KOPT-K1 (cell line): ENCODE results near the gene PCDHGB2.
"Not testable (repeated sequence)": the region's sequence is repeated elsewhere in the genome, so short reads cannot be mapped to it uniquely, and the experiment has no call there.

Experiments used
- H3K27ac ChIP-seq: fragments of 200-600 bp; sonication (generic); 2 replicates; pipeline ENCODE4 v1.5.1; 2016; ENCODE audit warnings: antibody characterized with exemption, mild to moderate bottlenecking, low read depth, low read length; ENCODE audit not compliant: poor library complexity, severe bottlenecking
- H3K36me3 ChIP-seq: fragments of 200-600 bp; sonication (generic); 2 replicates; pipeline ENCODE4 v1.5.1; 2017; ENCODE audit warnings: antibody characterized with exemption, mild to moderate bottlenecking, low read length, moderate library complexity; ENCODE audit not compliant: insufficient read depth
- H3K9me3 ChIP-seq: fragments of 200-600 bp; sonication (generic); 2 replicates; pipeline ENCODE4 v1.5.1; 2017; ENCODE audit warnings: antibody characterized with exemption, low read length, mild to moderate bottlenecking; ENCODE audit not compliant: insufficient read depth, poor library complexity, severe bottlenecking

The PCDHGB2 gene

DNA sequence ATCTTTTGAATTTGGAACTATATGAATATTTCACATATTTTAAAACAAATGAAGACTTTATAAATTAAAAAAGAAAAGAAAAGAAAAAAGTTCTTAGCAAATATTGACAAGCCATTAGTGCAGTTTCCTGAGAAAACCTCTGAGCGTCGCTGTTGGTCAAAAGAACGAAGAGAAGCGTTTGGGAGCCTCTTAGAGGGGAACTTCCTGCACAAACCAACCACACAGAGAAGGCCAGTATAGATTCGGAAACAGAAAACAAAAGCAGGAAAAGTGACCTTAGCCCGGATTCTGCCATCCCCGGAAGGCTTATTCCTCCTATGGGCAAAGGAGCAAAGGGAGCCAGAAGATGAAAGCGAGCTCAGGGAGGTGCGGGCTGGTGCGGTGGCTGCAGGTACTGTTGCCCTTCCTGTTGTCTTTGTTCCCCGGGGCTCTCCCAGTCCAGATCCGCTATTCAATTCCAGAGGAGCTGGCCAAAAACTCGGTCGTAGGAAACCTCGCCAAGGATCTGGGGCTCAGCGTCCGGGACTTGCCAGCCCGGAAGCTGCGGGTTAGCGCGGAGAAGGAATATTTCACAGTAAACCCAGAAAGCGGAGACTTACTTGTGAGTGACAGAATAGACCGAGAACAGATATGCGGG, at the start of gene PCDHGB2:
TSS of gene PCDHGB2 (plus strand) at position 205 of the 637 bp plus-strand sequence. CDS start at position 347, 142 bp downstream.
- no peak within 1 kb of the TSS for H3K27ac ChIP-seq
- H3K36me3 ChIP-seq, result no peaks in the 10 kb centered on the region
- peaks cover 31% of the 10 kb centered on the region for H3K9me3 ChIP-seq

DNA sequence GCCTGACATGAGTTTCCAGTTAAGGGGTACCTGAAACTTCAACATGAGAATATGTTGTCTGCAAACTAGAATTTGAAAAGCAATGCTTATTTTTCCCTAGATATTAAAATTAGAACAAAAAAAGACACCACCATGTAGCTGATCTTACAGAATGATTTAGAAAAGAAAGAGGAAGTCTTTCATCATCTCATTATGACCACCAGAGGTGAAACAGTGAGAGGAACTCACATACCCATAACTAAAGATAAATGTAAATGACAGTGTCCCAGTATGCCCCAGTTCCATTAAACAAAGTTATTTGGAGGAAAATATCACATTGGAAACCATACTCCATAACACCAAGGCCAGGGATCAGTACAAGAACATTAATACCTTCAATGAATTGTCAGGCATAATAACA, 46.1 kb upstream of the PCDHGB2 start:
- Histone ChIP-seq H3K36me3 (peaks cover 57% of the 10 kb centered on the region), H3K9me3 (peaks cover 87% of the 10 kb centered on the region), H3K27ac (no peak overlapping the region)

DNA sequence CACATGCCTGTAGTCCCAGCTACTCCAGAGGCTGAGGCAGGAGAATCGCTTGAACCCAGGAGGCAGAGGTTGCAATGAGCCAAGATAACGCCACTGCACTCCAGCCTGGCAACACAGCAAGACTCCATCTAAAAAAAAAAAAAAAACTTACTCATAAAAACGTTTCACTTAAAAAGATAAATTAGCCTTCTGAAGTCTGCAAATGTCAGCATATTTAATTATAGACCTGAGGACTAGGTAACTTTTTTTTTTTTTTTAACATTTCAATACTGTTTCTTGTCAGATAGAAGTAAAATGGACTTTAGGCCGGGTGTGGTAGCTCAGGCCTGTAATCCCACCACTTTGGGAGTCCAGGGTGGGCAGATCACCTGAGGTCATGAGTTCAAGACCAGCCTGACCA, 42.8 kb upstream of the PCDHGB2 start:
- Histone ChIP-seq H3K36me3 (peaks cover 64% of the 10 kb centered on the region), H3K9me3 (peaks cover 94% of the 10 kb centered on the region)
- H3K27ac ChIP-seq, result not testable (repeated sequence)

DNA sequence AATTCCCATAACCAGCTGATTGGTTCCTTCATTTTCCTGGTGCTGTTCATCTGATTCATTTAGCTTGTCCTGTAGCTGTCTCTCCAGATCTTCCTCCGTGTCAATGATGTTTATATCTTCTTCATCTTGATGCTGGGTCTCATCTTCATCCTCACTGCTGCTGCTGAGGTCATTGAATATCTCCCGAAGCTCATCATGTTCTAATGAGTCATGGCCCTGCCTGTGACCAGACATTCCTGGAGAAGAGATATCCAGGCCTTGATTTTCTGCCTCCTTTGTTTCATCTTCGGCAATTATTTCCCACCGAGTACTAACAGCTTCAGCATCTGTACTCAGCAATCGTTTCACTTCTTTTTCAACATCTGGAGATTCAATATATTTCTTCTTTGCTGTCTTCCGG, 40.6 kb upstream of the PCDHGB2 start:
- Histone ChIP-seq H3K36me3 (peaks cover 54% of the 10 kb centered on the region), H3K9me3 (peaks cover 80% of the 10 kb centered on the region), H3K27ac (no peak overlapping the region)

- peaks cover 51% of the 10 kb centered on the region for H3K36me3 ChIP-seq
- peak overlapping the region; percentile 89 for H3K27ac ChIP-seq
Measured at GRCh38 chr5:141319699-141320098, 40.1 kb upstream of the PCDHGB2 start.

DNA sequence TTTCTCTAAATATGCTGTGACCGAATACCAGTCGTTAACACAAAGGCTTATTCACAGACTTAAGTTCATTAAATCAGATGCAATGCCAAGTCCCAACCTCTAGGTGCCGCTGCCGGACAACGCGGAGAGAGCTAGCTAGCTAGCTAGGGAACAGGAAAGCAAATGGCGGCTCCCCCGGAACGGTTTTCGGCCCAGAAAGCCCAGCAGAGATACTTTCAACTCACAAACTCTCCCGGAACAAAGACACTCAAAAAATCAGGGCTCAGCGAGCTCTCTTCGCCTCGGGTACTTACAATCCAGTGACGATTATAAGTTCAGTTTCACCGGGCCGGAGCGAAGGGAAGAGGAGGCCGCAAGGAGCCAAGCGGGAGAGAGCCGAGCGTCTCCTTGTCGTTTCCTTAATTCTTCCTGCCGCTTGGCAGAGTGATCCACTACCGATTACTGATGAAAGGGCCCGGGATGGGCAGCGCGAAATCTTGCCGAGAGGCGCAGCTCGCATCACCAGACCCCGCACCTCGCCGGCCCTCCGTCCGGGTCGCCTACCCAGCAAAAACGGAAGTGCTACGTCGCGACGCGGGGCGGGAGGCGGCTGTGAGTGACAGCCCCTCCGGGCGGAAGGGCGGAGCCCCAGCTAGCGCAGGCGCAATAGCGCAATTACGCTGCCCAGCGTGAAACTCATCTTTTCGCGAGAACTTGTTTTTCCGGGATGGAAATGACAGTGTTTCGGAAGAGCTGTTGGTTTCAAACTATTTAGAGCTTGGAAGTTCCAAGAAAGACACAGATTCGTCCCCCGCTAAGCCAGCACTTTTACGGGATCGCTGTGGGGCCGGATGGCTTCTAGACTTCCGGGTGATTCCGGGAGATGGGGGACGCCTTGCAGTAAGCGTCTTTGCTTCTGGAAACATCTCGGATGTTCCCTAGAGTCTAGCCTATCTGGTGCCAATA, 39.3 kb upstream of the PCDHGB2 start, which contains the start of gene TAF7:
TSS of gene TAF7 (minus strand) at position 560 of the 945 bp plus-strand sequence. CDS start 740 bp downstream, outside the sequence.
- H3K36me3 ChIP-seq, result peaks cover 43% of the 10 kb centered on the region
- H3K27ac ChIP-seq, result peak within 1 kb of the TSS; percentile 89
- peaks cover 67% of the 10 kb centered on the region for H3K9me3 ChIP-seq

More at GRCh38 chr5:141319699-141320098, 40.1 kb upstream of the PCDHGB2 start:
- H3K9me3 ChIP-seq, result peaks cover 75% of the 10 kb centered on the region

GRCh38 chr5:141322261-141322660, 37.5 kb upstream of the PCDHGB2 start:
- peaks cover 25% of the 10 kb centered on the region for H3K36me3 ChIP-seq
- H3K9me3 ChIP-seq, result peaks cover 49% of the 10 kb centered on the region
- no peak overlapping the region for H3K27ac ChIP-seq

DNA sequence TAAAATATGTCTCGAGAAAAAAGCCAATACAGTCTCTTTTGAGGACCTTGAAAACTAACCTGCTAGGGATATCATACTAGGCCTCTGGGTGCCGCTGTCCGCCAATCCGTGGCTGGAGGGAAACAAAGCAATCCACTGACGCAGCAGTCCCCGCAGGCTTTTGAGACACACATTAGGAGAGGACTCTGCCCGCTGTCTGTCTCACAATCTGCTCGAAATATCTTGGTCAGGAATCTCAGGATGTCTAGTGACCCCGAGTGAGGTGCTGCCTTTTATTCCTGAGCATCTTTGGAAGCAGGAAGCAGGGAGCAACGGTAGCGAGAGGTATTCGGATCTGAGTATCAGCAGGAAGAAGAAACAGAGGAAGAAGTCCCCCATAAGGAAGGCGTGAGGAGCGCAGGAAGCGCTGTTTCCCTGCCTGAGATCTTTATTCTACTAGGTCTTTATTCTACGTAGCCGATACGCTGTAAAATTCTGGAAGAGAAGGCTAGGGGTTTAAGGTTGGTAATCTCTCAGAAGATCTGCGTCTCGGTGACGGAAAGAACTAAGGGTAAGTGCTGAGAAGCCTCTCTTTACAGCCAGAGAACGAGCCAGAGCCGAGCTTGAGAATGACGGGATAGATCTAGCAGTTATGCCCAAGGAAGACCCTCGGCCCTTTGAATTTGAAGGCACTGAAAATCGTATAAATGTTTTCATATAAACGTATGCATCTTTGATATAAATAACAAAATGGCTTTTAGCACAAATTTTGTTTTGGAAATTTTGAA, 33.5 kb upstream of the PCDHGB2 start:
- Histone ChIP-seq H3K36me3 (no peaks in the 10 kb centered on the region), H3K9me3 (peaks cover 15% of the 10 kb centered on the region), H3K27ac (no peak overlapping the region)

GRCh38 chr5:141328231-141328630, 31.6 kb upstream of the PCDHGB2 start:
- H3K9me3 ChIP-seq, result peaks cover 9% of the 10 kb centered on the region
- H3K27ac ChIP-seq, result no peak overlapping the region
- H3K36me3 ChIP-seq, result no peaks in the 10 kb centered on the region

- Histone ChIP-seq H3K9me3 (peaks cover 9% of the 10 kb centered on the region), H3K36me3 (no peaks in the 10 kb centered on the region), H3K27ac (no peak within 1 kb of the TSS)
Measured at GRCh38 chr5:141330299-141331080, 29.3 kb upstream of the PCDHGB2 start, which contains the start of gene PCDHGA1. PCDHGA1 (plus strand) TSS chr5:141330514.

- not testable (repeated sequence) for H3K36me3 ChIP-seq, H3K9me3 ChIP-seq, H3K27ac ChIP-seq
Measured at GRCh38 chr5:141332571-141332970, 27.2 kb upstream of the PCDHGB2 start.

DNA sequence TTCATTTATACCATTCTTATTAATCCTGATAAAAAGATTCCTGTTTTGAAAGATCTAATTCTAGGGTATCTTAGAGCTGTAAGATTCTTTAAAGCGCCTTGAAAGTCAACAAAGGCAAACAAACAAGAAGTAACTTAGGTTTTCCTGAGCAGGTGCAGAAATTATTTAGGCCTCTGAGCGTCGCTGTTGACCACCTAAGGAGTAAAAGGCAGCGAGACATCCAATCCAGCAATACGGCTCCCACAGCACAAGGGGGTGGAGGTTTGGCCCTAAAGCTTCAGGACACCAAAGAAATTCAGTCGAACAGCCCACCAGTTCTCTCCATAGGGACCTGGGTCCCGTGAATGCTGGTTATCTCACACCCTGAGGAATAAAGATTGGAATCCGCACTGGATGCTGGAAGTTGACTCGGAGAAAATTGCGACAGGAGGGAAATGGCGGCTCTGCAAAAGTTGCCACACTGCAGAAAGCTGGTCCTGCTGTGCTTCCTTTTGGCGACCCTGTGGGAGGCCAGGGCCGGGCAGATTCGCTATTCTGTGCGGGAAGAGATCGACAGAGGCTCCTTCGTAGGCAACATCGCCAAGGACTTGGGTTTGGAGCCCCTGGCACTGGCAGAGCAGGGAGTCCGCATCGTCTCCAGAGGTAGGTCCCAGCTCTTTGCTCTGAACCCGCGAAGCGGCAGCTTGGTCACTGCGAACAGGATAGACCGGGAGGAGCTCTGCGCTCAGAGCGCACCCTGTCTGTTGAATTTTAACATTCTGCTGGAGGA, 21.1 kb upstream of the PCDHGB2 start, which contains the start of gene PCDHGA2:
TSS of gene PCDHGA2 (plus strand) at position 223 of the 769 bp plus-strand sequence.
- Histone ChIP-seq H3K27ac (no peak within 1 kb of the TSS), H3K9me3 (peaks cover 20% of the 10 kb centered on the region), H3K36me3 (no peaks in the 10 kb centered on the region)

- H3K9me3 ChIP-seq, result peaks cover 38% of the 10 kb centered on the region
- H3K27ac ChIP-seq, result not testable (repeated sequence)
Measured at GRCh38 chr5:141340781-141341354, 18.9 kb upstream of the PCDHGB2 start.

More at GRCh38 chr5:141340781-141341354, 18.9 kb upstream of the PCDHGB2 start:
- H3K36me3 ChIP-seq, result not testable (repeated sequence)
